HG02884 (cell line): ENCODE data around the gene TUSC2.

Experiments used
- ATAC-seq: cut with Tn5 transposase; IDR thresholded peaks from one replicate; pipeline ENCODE4 v1.9.1; 2021; ENCODE audit warnings: mild to moderate bottlenecking, moderate library complexity; ENCODE audit not compliant: unreplicated experiment

The TUSC2 gene

GRCh38 chr3:50354850-50355249, 26.8 kb upstream of the TUSC2 start:
- ATAC-seq: no peak

- ATAC-seq: no peak
These were observed 26.3 kb upstream of the TUSC2 start for GRCh38 chr3:50354186-50354764.

GRCh38 chr3:50353245-50354004, 25.4 kb upstream of the TUSC2 start:
- ATAC-seq: no peak

- no peak for ATAC-seq
These were observed 24.8 kb upstream of the TUSC2 start for GRCh38 chr3:50352781-50353180.

GRCh38 chr3:50351323-50351697, 23.3 kb upstream of the TUSC2 start:
- ATAC-seq: no peak

- peak; percentile 82 for ATAC-seq
These were observed 22.7 kb upstream of the TUSC2 start, which contains the start of the genes CYB561D2 and NPRL2 for GRCh38 chr3:50350527-50351322. CYB561D2 (plus strand) TSS chr3:50350862; CDS start chr3:50351434, 572 bp downstream. NPRL2 (minus strand) TSS chr3:50350775; CDS start chr3:50350652, 123 bp downstream.

GRCh38 chr3:50350213-50350526, 22.1 kb upstream of the TUSC2 start:
- no peak for ATAC-seq

GRCh38 chr3:50347187-50347813, 19.3 kb upstream of the TUSC2 start:
- ATAC-seq: no peak

- ATAC-seq: no peak
These were observed 17.7 kb upstream of the TUSC2 start, which contains the start of gene ZMYND10 for GRCh38 chr3:50345586-50346234. ZMYND10 (minus strand) TSS chr3:50345732; CDS start chr3:50345579, 153 bp downstream.

- ATAC-seq: no peak
These were observed 17.0 kb upstream of the TUSC2 start for GRCh38 chr3:50345008-50345407.

- ATAC-seq: no peak
These were observed 15.0 kb upstream of the TUSC2 start for GRCh38 chr3:50342813-50343633.

GRCh38 chr3:50341996-50342650, 14.1 kb upstream of the TUSC2 start:
- no peak for ATAC-seq

- ATAC-seq: no peak
These were observed 13.5 kb upstream of the TUSC2 start for GRCh38 chr3:50341537-50341936.

- ATAC-seq: no peak
These were observed 12.7 kb upstream of the TUSC2 start, which contains the start of gene RASSF1 for GRCh38 chr3:50340448-50341329. RASSF1 (minus strand) TSS chr3:50340836; CDS start chr3:50340805, 31 bp downstream.

- ATAC-seq: no peak
These were observed 12.1 kb upstream of the TUSC2 start for GRCh38 chr3:50340147-50340447.

- no peak for ATAC-seq
These were observed 11.6 kb upstream of the TUSC2 start for GRCh38 chr3:50339485-50340146.

- ATAC-seq: no peak
These were observed 10.9 kb upstream of the TUSC2 start for GRCh38 chr3:50338965-50339364.
